ENCODE results near the gene ACOX2. TPM values are rescaled to one million over a fixed set of nuclear protein-coding genes. Genes with fewer than 3 reads are reported as not detected.

The ACOX2 gene
- total RNA-seq, 1 experiment from 2014 or later: 0.85 TPM

- no peak overlapping the region for H3K4ac ChIP-seq (ENCODE audit: low read depth, low read length)
- no peak overlapping the region for H3K23ac ChIP-seq (ENCODE audit: insufficient read length, low read depth, low read length)
- H2BK20ac ChIP-seq (ENCODE audit: low read depth, low read length, poor library complexity, severe bottlenecking): no peak overlapping the region
- H3K4me1 Mint-ChIP-seq: peaks cover 46 to 54% of the 10 kb centered on the region in 2 experiments
- no peak overlapping the region for H3K9ac ChIP-seq (ENCODE audit: extremely low read depth, insufficient read length, low read length)
- no peaks in the 10 kb centered on the region for H4K20me1 ChIP-seq (ENCODE audit: control insufficient read depth, insufficient read depth, insufficient read length)
- no CpG with 5 or more reads among the region's 6 CpGs for WGBS (ENCODE audit: extremely low coverage, insufficient read length, low lambda C conversion rate)
- H3K56ac ChIP-seq (ENCODE audit: insufficient read length, low read depth, low read length): no peak overlapping the region
- H2BK15ac ChIP-seq (ENCODE audit: low read depth, low read length): no peak overlapping the region
- no peak overlapping the region for H3K14ac ChIP-seq (ENCODE audit: insufficient read depth, low read length)
- H3K79me2 ChIP-seq (ENCODE audit: insufficient read depth, low read length): no peaks in the 10 kb centered on the region
- H3K27me3 Mint-ChIP-seq (ENCODE audit: low read depth): peaks cover 2% of the 10 kb centered on the region
- no peak overlapping the region for H3K27ac ChIP-seq (ENCODE audit: insufficient read length, low read depth, low read length)
- no peak overlapping the region for H2BK12ac ChIP-seq (ENCODE audit: insufficient read length, low read depth, low read length)
- no peaks in the 10 kb centered on the region for H3K4me1 ChIP-seq (ENCODE audit: insufficient read depth, low read length)
- no peak overlapping the region for H4K8ac ChIP-seq (replicated peaks; ENCODE audit: insufficient read length, low read depth, low read length)
- no peak overlapping the region for H3K4me2 ChIP-seq (ENCODE audit: insufficient read depth, insufficient read length, low read length)
- H4K91ac ChIP-seq (ENCODE audit: insufficient read length, low read depth, low read length): no peak overlapping the region
- H2BK120ac ChIP-seq (ENCODE audit: low read depth, low read length, poor library complexity, severe bottlenecking): no peak overlapping the region
- DNase-seq: no peak
- no peaks in the 10 kb centered on the region for H3K23me2 ChIP-seq (ENCODE audit: insufficient read length, low read depth, low read length, poor library complexity, severe bottlenecking)
- H4K5ac ChIP-seq (ENCODE audit: insufficient read length, low read depth, low read length): no peak overlapping the region
- H2AFZ ChIP-seq (ENCODE audit: low read length): no peak overlapping the region
- TF ChIP-seq CTCF (conservative IDR thresholded peaks at IDR 0.05): no peak
- H3K9me3 ChIP-seq (ENCODE audit: control insufficient read depth, low read depth, low read length): no peaks in the 10 kb centered on the region
- H3K9me3 Mint-ChIP-seq: no peaks in the 10 kb centered on the region
- no peaks in the 10 kb centered on the region for H3K27me3 ChIP-seq (ENCODE audit: insufficient read depth, low read length)
- H3T11ph ChIP-seq (ENCODE audit: low read length): no peak overlapping the region
- peak overlapping the region in 1 of 3 experiments; percentile 62; a peak in 1 of 7 replicates for H3K27ac Mint-ChIP-seq
- H2AK5ac ChIP-seq (ENCODE audit: insufficient read length, low read length): no peak overlapping the region
- no peaks in the 10 kb centered on the region for H3K79me1 ChIP-seq (ENCODE audit: insufficient read depth, low read depth, low read length, poor library complexity, severe bottlenecking)
- no peaks in the 10 kb centered on the region for H3K36me3 Mint-ChIP-seq (ENCODE audit: insufficient read depth in 1 of 3, low read depth in 3 of 3)
- no peak overlapping the region for H3K18ac ChIP-seq (ENCODE audit: insufficient read length, low read depth, low read length)
- no peak overlapping the region for H2BK5ac ChIP-seq (ENCODE audit: insufficient read length, low read length)
- H3K4me3 Mint-ChIP-seq: no peak overlapping the region
These were observed 17.2 kb downstream of the ACOX2 start for GRCh38 chr3:58519668-58520402.
